Stimulated activated CD4-positive, alpha-beta T cell treated with anti-CD3 and anti-CD28 coated beads, Interleukin-12 subunit alpha, Interleukin-12 subunit beta, amount 100 ng/mL, for 4 hours (primary cell): ENCODE results near the gene DDX56.

ENCODE experiments used
- DNase-seq: peaks from one replicate; pipeline ENCODE4 v3.0.0-alpha.2; 2020

The DDX56 gene

GRCh38 chr7:44534087-44534486 is 39.6 kb downstream of the DDX56 start:
- no peak for DNase-seq

GRCh38 chr7:44533301-44534055 is 40.2 kb downstream of the DDX56 start:
- no peak for DNase-seq

GRCh38 chr7:44531421-44532380 is 42.0 kb downstream of the DDX56 start:
- DNase-seq, result no peak

GRCh38 chr7:44530990-44531389 is 42.7 kb downstream of the DDX56 start:
- DNase-seq, result no peak

- no peak for DNase-seq
These were observed 48.8 kb downstream of the DDX56 start for GRCh38 chr7:44524811-44525388.

GRCh38 chr7:44522315-44522714 is 51.4 kb downstream of the DDX56 start:
- DNase-seq, result no peak

DNA sequence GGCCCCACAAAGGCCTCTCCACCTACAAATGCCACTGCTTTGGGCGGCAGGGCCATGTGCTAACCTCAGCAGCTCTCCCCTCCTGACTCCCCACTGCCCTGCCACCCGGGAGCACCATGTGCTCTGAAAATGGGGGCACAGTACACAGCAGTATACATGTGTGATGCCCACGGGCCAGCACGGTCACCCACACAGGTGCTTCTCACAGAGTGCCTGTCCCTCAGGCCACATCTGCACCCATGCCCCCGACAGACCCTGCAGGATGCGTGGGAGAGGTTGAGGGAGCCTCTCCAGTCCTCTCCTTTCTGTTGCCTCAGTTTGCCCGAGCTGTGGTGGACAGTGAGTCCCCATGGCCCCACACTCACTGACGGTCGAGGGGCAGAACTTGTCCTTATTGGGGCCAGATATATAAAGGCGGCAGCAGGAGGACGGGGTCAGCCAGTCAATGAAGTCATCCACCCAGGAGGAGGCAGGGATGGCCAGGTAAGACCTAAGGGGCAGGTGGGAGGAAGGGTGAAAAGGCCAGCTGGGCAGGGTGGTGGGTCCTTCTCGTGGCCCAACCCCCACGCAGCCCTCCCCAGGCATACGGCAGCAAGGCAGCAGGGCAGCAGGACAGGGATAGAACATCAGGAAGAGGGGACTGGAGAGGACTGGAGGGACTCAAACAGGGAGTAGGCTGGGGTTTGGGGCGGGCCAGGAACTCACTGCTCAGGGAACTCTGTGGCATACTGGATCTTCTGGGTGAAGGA is 52.2 kb downstream of the DDX56 start:
- no peak for DNase-seq

- DNase-seq, result no peak
These were observed 53.1 kb downstream of the DDX56 start for GRCh38 chr7:44520574-44520973.

GRCh38 chr7:44519546-44519945 is 54.2 kb downstream of the DDX56 start:
- no peak for DNase-seq

DNA sequence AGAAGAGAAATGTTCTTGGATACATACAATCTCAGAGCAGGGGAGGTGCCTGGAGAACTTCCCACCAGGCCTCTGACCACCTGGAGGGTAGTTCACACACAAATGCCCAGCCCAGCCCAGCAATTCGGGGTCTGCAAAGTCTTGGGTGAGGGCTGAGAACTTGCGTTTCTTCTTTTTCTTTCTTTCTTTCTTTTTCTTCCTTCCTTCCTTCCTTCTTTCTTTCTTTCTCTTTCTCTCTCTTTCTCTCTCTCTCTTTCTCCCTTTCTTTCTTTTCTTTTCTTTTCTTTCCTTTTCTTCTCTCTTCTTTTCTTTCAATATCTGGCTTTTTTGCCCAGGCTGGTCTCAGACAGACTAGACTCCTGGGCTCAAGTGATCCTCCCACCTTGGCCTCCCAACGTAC is 54.9 kb downstream of the DDX56 start:
- no peak for DNase-seq

- DNase-seq, result no peak
These were observed 56.5 kb downstream of the DDX56 start for GRCh38 chr7:44517175-44517574.
